GM18520 (cell line): ENCODE measurements around the gene POLA1.

Experiments used
- ATAC-seq: cut with Tn5 transposase; IDR thresholded peaks from one replicate; pipeline ENCODE4 v1.9.1; 2021; ENCODE audit not compliant: unreplicated experiment

POLA1 gene

GRCh38 chrX:24684048-24684447 is 9.7 kb upstream of the POLA1 start:
- no peak for ATAC-seq

GRCh38 chrX:24692305-24692704 is 1.4 kb upstream of the POLA1 start:
- no peak for ATAC-seq

- ATAC-seq, result no peak
These were observed 1.1 kb downstream of the POLA1 start for GRCh38 chrX:24694825-24695224.

- no peak for ATAC-seq
These were observed 2.6 kb downstream of the POLA1 start for GRCh38 chrX:24696294-24696693.

- ATAC-seq, result peak; percentile 95
These were observed 8.9 kb downstream of the POLA1 start for GRCh38 chrX:24702362-24703184.

GRCh38 chrX:24703185-24703494 is 9.4 kb downstream of the POLA1 start:
- no peak for ATAC-seq

- ATAC-seq, result no peak
These were observed 25.1 kb downstream of the POLA1 start for GRCh38 chrX:24718771-24719170.

- no peak for ATAC-seq
These were observed 26.3 kb downstream of the POLA1 start for GRCh38 chrX:24720036-24720435.

GRCh38 chrX:24728530-24728929 is 34.8 kb downstream of the POLA1 start:
- ATAC-seq, result no peak

GRCh38 chrX:24732766-24733500 is 39.2 kb downstream of the POLA1 start:
- ATAC-seq, result no peak

- ATAC-seq, result no peak
These were observed 47.6 kb downstream of the POLA1 start for GRCh38 chrX:24741330-24741729.

GRCh38 chrX:24748196-24748595 is 54.5 kb downstream of the POLA1 start:
- no peak for ATAC-seq

- no peak for ATAC-seq
These were observed 66.1 kb downstream of the POLA1 start for GRCh38 chrX:24759786-24760185.

GRCh38 chrX:24760363-24761000 is 66.8 kb downstream of the POLA1 start:
- ATAC-seq, result no peak

- ATAC-seq, result no peak
These were observed 67.6 kb downstream of the POLA1 start for GRCh38 chrX:24761306-24761705.

GRCh38 chrX:24763989-24764388 is 70.3 kb downstream of the POLA1 start:
- no peak for ATAC-seq

GRCh38 chrX:24767557-24767956 is 73.8 kb downstream of the POLA1 start:
- no peak for ATAC-seq

GRCh38 chrX:24768556-24768955 is 74.8 kb downstream of the POLA1 start:
- ATAC-seq, result no peak

GRCh38 chrX:24774650-24775049 is 80.9 kb downstream of the POLA1 start:
- no peak for ATAC-seq

GRCh38 chrX:24775891-24776290 is 82.2 kb downstream of the POLA1 start:
- ATAC-seq, result no peak

- peak; percentile 95 for ATAC-seq
These were observed 83.9 kb downstream of the POLA1 start for GRCh38 chrX:24777660-24778059.

GRCh38 chrX:24782011-24782410 is 88.3 kb downstream of the POLA1 start:
- ATAC-seq, result no peak
